K562 (cell line): Measurements from ENCODE around the gene SULT2B1.

Source experiments
- MLLT1 ChIP-seq, 2 experiments: fragments of 450-650 bp; IDR thresholded peaks; 2 replicates each; pipeline ENCODE4 v1.6.1; 2016
- POLR2G ChIP-seq: fragments of 200-400 bp; formaldehyde crosslinking; IDR thresholded peaks from 2 replicates; pipeline ENCODE4 v1.6.1; 2017; ENCODE audit warnings: low read depth, mild to moderate bottlenecking, antibody characterized with exemption, low read length, moderate library complexity
- RBBP5 ChIP-seq: fragments of 200-600 bp; sonication (generic); IDR thresholded peaks from 2 replicates; pipeline ENCODE4 v1.6.1; 2012; ENCODE audit warnings: borderline replicate concordance, mild to moderate bottlenecking, low read length, control low read depth, inconsistent platforms; ENCODE audit not compliant: insufficient read depth, poor library complexity, severe bottlenecking
- RBM25 ChIP-seq: fragments of 200-400 bp; formaldehyde crosslinking; IDR thresholded peaks from 2 replicates; pipeline ENCODE4 v1.6.1; 2018; ENCODE audit warnings: low read length, low read depth, moderate library complexity; ENCODE audit not compliant: severe bottlenecking
- REST ChIP-seq, 2 experiments: fragments of 450-650 bp; formaldehyde crosslinking in 1 of 2; IDR thresholded peaks; 2 replicates each; pipeline versions ENCODE4 v1.4.0 to v1.6.1; 2014 to 2020; ENCODE audit warnings: mild to moderate bottlenecking in 2 of 2, borderline replicate concordance in 1 of 2, low read depth in 1 of 2
- SFPQ ChIP-seq: fragments of 200-400 bp; formaldehyde crosslinking; IDR thresholded peaks from 2 replicates; pipeline ENCODE4 v1.6.1; 2017; ENCODE audit warnings: mild to moderate bottlenecking, low read depth, low read length, moderate library complexity

- TF ChIP-seq RBM25 (no peak), SFPQ (no peak), REST (IDR thresholded peaks at IDR 0.05; ENCODE audit: borderline replicate concordance) (no peak), REST (CRISPR knock-in tag; IDR thresholded peaks at IDR 0.05; ENCODE audit: low read depth) (no peak), MLLT1 (IDR thresholded peaks at IDR 0.05) (no peak), POLR2G (no peak), RBBP5 (no peak)
Measured at GRCh38 chr19:48518207-48518606, 33.8 kb upstream of the SULT2B1 start.
